Glutamatergic neuron (in vitro differentiated cells): ENCODE measurements around the gene TMEM190. TPM values are rescaled to one million over a fixed set of nuclear protein-coding genes. Genes with fewer than 3 reads are reported as not detected.

Experiments used
- DNase-seq: peaks from one replicate; pipeline ENCODE4 v3.0.0; 2022
- H3K27ac Mint-ChIP-seq: one replicate; pipeline ENCODE4 v1.8.0; 2020; ENCODE audit warnings: mild to moderate bottlenecking, mixed read lengths, inconsistent platforms; ENCODE audit not compliant: unreplicated experiment
- H3K27me3 Mint-ChIP-seq: one replicate; pipeline ENCODE4 v1.8.0; 2020; ENCODE audit warnings: mild to moderate bottlenecking, moderate library complexity, mixed read lengths, inconsistent platforms; ENCODE audit not compliant: unreplicated experiment
- H3K36me3 Mint-ChIP-seq: one replicate; pipeline ENCODE4 v1.8.0; 2020; ENCODE audit warnings: mild to moderate bottlenecking, mixed read lengths, inconsistent platforms; ENCODE audit not compliant: unreplicated experiment
- H3K4me1 Mint-ChIP-seq: one replicate; pipeline ENCODE4 v1.8.0; 2020; ENCODE audit warnings: mild to moderate bottlenecking, low read depth, mixed read lengths, inconsistent platforms; ENCODE audit not compliant: unreplicated experiment
- H3K4me3 Mint-ChIP-seq: one replicate; pipeline ENCODE4 v1.8.0; 2020; ENCODE audit warnings: mild to moderate bottlenecking, mixed read lengths, inconsistent platforms; ENCODE audit not compliant: unreplicated experiment
- H3K9me3 Mint-ChIP-seq: one replicate; pipeline ENCODE4 v1.8.0; 2020; ENCODE audit warnings: mild to moderate bottlenecking, moderate library complexity, mixed read lengths, inconsistent platforms; ENCODE audit not compliant: unreplicated experiment
- total RNA-seq: library from RNA; stranded (reverse); fragmentation: NEBNext Ultra II Directional; extraction: Animal tissue kit (Norgen Biotek cat#: 25700); gene quantifications from one replicate; pipeline ENCODE4 v1.2.1, GENCODE V29; 2021; ENCODE audit not compliant: unreplicated experiment
- TF ChIP-seq, protein P1 (sequence below): fragments of 200-600 bp; sonication (generic); IDR thresholded peaks from one replicate; pipeline ENCODE4 v1.5.0; 2021; ENCODE audit not compliant: partially characterized antibody, unreplicated experiment

TMEM190 gene
- total RNA-seq, 1 donor from 2014 or later = 3.7 TPM

DNA sequence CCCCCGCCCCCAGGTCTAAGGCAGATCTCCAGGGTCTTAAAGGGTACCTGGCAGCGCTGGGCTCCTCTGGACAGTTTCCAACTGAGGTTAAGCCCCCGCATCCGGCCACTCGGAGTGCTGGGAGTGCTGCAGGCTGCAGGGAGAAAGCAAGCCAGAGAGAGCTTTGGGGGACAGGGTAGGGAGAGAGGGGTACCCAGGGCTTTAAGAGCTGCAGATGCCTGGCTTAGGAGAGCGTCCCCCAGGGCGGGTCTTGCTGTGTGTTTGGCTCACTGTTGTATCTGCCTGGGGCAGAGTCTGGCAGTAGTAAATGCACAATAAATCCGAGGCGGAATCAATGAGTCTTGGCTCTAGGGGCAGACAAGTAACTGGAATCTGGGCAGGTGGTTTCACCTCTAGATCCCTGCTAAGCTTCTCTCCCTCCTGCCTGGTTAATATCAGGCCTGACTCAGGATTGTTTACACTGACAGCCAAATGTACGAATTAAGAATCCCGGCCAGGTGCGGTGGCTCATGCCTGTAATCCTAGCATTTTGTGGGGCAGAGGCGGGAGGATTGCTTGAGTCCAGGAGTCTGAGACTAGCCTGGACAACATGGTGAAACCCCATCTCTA, 21.3 kb upstream of the TMEM190 start:
- TF ChIP-seq, protein P1, sequence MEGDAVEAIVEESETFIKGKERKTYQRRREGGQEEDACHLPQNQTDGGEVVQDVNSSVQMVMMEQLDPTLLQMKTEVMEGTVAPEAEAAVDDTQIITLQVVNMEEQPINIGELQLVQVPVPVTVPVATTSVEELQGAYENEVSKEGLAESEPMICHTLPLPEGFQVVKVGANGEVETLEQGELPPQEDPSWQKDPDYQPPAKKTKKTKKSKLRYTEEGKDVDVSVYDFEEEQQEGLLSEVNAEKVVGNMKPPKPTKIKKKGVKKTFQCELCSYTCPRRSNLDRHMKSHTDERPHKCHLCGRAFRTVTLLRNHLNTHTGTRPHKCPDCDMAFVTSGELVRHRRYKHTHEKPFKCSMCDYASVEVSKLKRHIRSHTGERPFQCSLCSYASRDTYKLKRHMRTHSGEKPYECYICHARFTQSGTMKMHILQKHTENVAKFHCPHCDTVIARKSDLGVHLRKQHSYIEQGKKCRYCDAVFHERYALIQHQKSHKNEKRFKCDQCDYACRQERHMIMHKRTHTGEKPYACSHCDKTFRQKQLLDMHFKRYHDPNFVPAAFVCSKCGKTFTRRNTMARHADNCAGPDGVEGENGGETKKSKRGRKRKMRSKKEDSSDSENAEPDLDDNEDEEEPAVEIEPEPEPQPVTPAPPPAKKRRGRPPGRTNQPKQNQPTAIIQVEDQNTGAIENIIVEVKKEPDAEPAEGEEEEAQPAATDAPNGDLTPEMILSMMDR = no peak
- H3K4me1 Mint-ChIP-seq = peaks cover 6% of the 10 kb centered on the region
- no peak overlapping the region for H3K4me3 Mint-ChIP-seq
- no peaks in the 10 kb centered on the region for H3K36me3 Mint-ChIP-seq
- no peak for DNase-seq
- peaks cover 10% of the 10 kb centered on the region for H3K9me3 Mint-ChIP-seq
- no peak overlapping the region for H3K27ac Mint-ChIP-seq
- H3K27me3 Mint-ChIP-seq = peaks cover 17% of the 10 kb centered on the region

DNA sequence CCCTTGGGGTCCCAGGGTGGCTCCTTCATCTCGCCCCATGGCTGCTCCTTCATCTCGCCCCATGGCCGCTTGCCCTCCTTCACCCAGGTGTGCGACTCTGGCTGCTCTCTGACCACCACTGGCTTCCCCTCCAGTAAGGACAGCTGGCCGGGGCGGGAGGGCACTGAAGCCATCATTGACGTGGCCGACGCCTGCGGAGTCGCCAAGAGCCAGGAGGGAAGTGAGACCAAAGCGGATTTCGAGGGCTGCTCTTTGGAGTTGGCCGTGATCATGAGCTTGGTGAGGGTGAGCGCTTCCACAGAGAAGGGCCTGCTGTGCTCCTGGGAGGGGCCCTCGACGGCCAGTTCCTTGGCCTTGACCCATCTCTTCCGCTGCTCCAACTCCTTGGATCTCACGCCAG, 18.1 kb upstream of the TMEM190 start:
- H3K9me3 Mint-ChIP-seq = no peaks in the 10 kb centered on the region
- no peak overlapping the region for H3K4me3 Mint-ChIP-seq
- H3K4me1 Mint-ChIP-seq = peaks cover 3% of the 10 kb centered on the region
- H3K36me3 Mint-ChIP-seq = no peaks in the 10 kb centered on the region
- H3K27me3 Mint-ChIP-seq = peaks cover 4% of the 10 kb centered on the region
- DNase-seq = no peak
- H3K27ac Mint-ChIP-seq = no peak overlapping the region
- TF ChIP-seq, protein P1 = no peak

DNA sequence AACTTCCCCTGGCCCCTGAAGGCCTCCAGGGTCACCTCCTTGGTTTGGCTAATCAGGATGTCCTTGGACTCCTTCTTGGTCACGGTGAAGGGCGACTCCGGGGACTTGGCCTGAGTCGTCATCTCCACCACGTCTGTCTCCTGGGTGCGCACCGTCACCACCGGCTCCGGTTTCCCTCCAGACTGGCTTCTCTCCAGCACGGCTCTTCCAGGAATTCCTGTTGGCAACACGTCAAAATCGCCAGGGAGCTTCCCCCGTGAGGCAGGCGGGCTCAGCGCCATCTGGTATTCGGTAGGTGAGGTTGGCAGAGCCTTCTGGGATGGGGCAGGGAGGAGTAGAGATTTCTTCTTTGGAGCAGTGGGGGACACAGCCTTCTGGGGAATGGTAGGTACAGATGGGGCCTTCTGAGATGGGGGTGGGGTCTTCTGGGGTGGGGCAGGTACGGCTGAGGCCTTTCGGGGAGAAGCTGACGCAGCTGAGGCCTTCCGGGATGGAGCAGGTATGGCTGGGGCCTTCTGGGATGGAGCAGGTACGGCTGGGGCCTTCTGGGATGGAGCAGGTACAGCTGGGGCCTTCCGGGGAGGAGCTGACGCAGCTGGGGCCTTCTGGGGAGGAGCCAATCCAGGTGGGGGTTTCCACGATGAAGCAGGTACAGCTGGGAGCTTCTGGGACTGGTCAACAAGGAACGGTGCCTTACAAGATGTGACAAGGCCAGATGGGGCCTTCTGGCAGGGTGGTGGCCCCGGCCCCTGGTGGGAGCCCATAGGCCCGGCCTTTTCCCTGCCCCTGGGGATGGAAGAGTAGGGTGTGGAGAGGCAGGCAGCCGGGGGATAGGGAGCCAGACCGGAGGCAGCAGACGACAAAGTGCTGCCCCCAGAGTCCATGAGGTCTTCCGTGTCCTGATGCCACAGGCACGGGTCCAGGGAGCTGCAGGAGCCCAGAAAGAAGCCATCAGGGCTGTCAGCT, 17.4 kb upstream of the TMEM190 start:
- Mint-ChIP-seq H3K4me1 (peaks cover 3% of the 10 kb centered on the region), H3K27ac (no peak overlapping the region), H3K4me3 (no peak overlapping the region), H3K27me3 (peaks cover 4% of the 10 kb centered on the region), H3K36me3 (no peaks in the 10 kb centered on the region), H3K9me3 (peaks cover 3% of the 10 kb centered on the region)
- TF ChIP-seq, protein P1 = no peak
- DNase-seq = no peak

DNA sequence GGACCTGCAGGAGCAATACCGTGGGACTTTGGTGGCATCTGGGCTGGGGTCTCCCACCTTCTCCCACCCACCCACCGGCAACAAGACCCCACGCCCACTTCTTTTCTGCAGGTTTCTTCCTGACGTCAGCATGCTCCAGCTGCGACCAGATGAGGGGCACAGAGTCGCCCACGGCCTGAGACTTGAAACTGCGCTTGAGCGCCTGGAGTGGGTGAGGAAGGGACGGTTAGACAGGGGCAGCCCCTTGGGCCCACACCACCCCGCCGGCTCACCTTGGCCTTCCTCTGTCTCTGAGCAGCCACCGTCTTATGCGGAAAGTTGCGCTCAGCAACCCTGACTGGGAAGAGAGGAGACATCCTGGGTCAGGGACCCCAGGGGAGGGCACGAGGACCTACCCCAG, 15.7 kb upstream of the TMEM190 start:
- Mint-ChIP-seq H3K36me3 (no peaks in the 10 kb centered on the region), H3K27me3 (peaks cover 1% of the 10 kb centered on the region), H3K4me1 (peaks cover 3% of the 10 kb centered on the region), H3K9me3 (peaks cover 3% of the 10 kb centered on the region), H3K4me3 (no peak overlapping the region), H3K27ac (no peak overlapping the region)
- DNase-seq = no peak
- TF ChIP-seq, protein P1 = no peak
